A549 (cell line): ENCODE data around the gene TEX12. TPM values are rescaled to one million over a fixed set of nuclear protein-coding genes. Genes with fewer than 3 reads are reported as not detected.

Experiments
- ATAC-seq, 2 experiments: fragments of 200-7000 bp in 1 of 2; fragments of >200 bp in 1 of 2; cut with Nextera tagmentation in 1 of 2; cut with Tn5 transposase in 1 of 2; 3 replicates each; pipeline versions ENCODE4 v1.8.0 to v1.9.1; 2018 to 2020; ENCODE audit warnings: mild to moderate bottlenecking in 1 of 2, moderate library complexity in 1 of 2
- CTCF ChIA-PET: fragments of 300-600 bp; sonication (Branson Sonifier 250); formaldehyde crosslinking; extraction: SDS; loops from one replicate; lab custom pipeline; 2021; ENCODE audit warnings: antibody characterized with exemption, inconsistent platforms; lab: Yijun Ruan, JAX
- POLR2A ChIA-PET: fragments of 350-600 bp; formaldehyde crosslinking; extraction: SDS; loops from one replicate; lab custom pipeline; 2021; ENCODE audit warnings: antibody characterized with exemption, inconsistent platforms; lab: Yijun Ruan, JAX
- DNase-seq, 2 experiments: peaks; one replicate each; pipeline versions ENCODE4 v3.0.0 to v3.0.0-alpha.2; 2011 to 2016; ENCODE audit warnings: low read depth in 1 of 2, low spot score in 1 of 2
- FAIRE-seq: peaks from 2 replicates; lab custom pipeline; 2011; peaks lifted over from hg19 to GRCh38; lab: Jason Lieb, UNC
- H3K27ac ChIP-seq, 2 experiments: fragments of >200 bp; sonication (Bioruptor Twin); formaldehyde crosslinking; 3 replicates each; pipeline ENCODE4 v1.5.1; 2016 to 2017
- H3K4me1 ChIP-seq: fragments of >200 bp; sonication (Bioruptor Twin); formaldehyde crosslinking; 3 replicates; pipeline ENCODE4 v1.6.1; 2016
- H3K4me2 ChIP-seq: fragments of >200 bp; sonication (Bioruptor Twin); formaldehyde crosslinking; 3 replicates; pipeline ENCODE4 v1.6.1; 2016
- H3K4me3 ChIP-seq: fragments of >200 bp; sonication (Bioruptor Twin); formaldehyde crosslinking; 3 replicates; pipeline ENCODE4 v1.5.1; 2016
- H3K9me3 ChIP-seq: fragments of >200 bp; sonication (Bioruptor Twin); formaldehyde crosslinking; 3 replicates; pipeline ENCODE4 v1.6.1; 2016
- BHLHE40 ChIP-seq: IDR thresholded peaks from 2 replicates; pipeline ENCODE4 v1.6.1; 2012; ENCODE audit warnings: low read depth, low read length, inconsistent platforms
- CBX8 ChIP-seq: fragments of 200-600 bp; sonication (generic); IDR thresholded peaks from 2 replicates; pipeline ENCODE4 v1.6.1; 2016
- CEBPB ChIP-seq, 2 experiments: fragments of >200 bp in 1 of 2; sonication (Bioruptor Twin) in 1 of 2; formaldehyde crosslinking in 1 of 2; IDR thresholded peaks; 2 replicates each; pipeline ENCODE4 v1.6.1; 2012 to 2016
- CHD2 ChIP-seq: fragments of 150-350 bp; IDR thresholded peaks from 2 replicates; pipeline ENCODE4 v1.6.1; 2014; ENCODE audit warnings: low read length; ENCODE audit not compliant: partially characterized antibody
- EHF ChIP-seq: fragments of 250-450 bp; sonication (Bioruptor Pico); IDR thresholded peaks from 2 replicates; pipeline ENCODE4 v1.5.0; 2020; ENCODE audit warnings: mild to moderate bottlenecking
- EHMT2 ChIP-seq: fragments of 200-600 bp; sonication (generic); IDR thresholded peaks from 2 replicates; pipeline ENCODE4 v1.6.1; 2016; ENCODE audit warnings: antibody characterized with exemption, low read depth, mild to moderate bottlenecking, moderate library complexity
- FOSB ChIP-seq: fragments of 250-450 bp; sonication (Bioruptor Pico); IDR thresholded peaks from 2 replicates; pipeline ENCODE4 v1.5.0; 2020; ENCODE audit warnings: mild to moderate bottlenecking, moderate library complexity
- FOSL2 ChIP-seq, 2 experiments: fragments of 450-650 bp in 1 of 2; fragments of >200 bp in 1 of 2; sonication (Bioruptor Twin) in 1 of 2; formaldehyde crosslinking; IDR thresholded peaks; 2 replicates each; pipeline versions ENCODE4 v1.5.0 to v1.6.1; 2016 to 2020; ENCODE audit warnings: mild to moderate bottlenecking in 1 of 2, moderate library complexity in 1 of 2
- FOXS1 ChIP-seq: fragments of 250-450 bp; sonication (Bioruptor Pico); IDR thresholded peaks from 2 replicates; pipeline ENCODE4 v1.5.0; 2020; ENCODE audit warnings: mild to moderate bottlenecking, moderate library complexity
- HES2 ChIP-seq: fragments of >200 bp; sonication (Bioruptor Twin); formaldehyde crosslinking; IDR thresholded peaks from 2 replicates; pipeline ENCODE4 v1.6.1; 2016
- HOXB13 ChIP-seq: fragments of 250-450 bp; sonication (Bioruptor Pico); IDR thresholded peaks from 2 replicates; pipeline ENCODE4 v1.5.0; 2020; ENCODE audit warnings: low read depth, mild to moderate bottlenecking, moderate library complexity
- JUNB ChIP-seq: fragments of >200 bp; sonication (Bioruptor Twin); formaldehyde crosslinking; IDR thresholded peaks from 2 replicates; pipeline ENCODE4 v1.6.1; 2016
- KDM1A ChIP-seq: fragments of 200-600 bp; sonication (generic); IDR thresholded peaks from 2 replicates; pipeline ENCODE4 v1.6.1; 2016; ENCODE audit warnings: low read depth, mild to moderate bottlenecking
- MAX ChIP-seq: IDR thresholded peaks from 2 replicates; pipeline ENCODE4 v1.6.1; 2012
- MAZ ChIP-seq: fragments of 150-350 bp; IDR thresholded peaks from 2 replicates; pipeline ENCODE4 v1.6.1; 2014; ENCODE audit warnings: antibody characterized with exemption, low read depth, low read length, borderline replicate concordance
- NPAS2 ChIP-seq: fragments of 250-450 bp; sonication (Bioruptor Pico); IDR thresholded peaks from 2 replicates; pipeline ENCODE4 v1.8.0; 2022; ENCODE audit warnings: mild to moderate bottlenecking, moderate library complexity, borderline replicate concordance
- NR3C1 ChIP-seq: fragments of >200 bp; sonication (Bioruptor Twin); formaldehyde crosslinking; IDR thresholded peaks from 3 replicates; pipeline ENCODE4 v1.6.1; 2017
- POLR2A ChIP-seq: IDR thresholded peaks from 2 replicates; pipeline ENCODE4 v1.6.1; 2012; ENCODE audit warnings: mild to moderate bottlenecking, low read length
- RAD21 ChIP-seq, 2 experiments: fragments of >200 bp in 1 of 2; sonication (Bioruptor Twin) in 1 of 2; formaldehyde crosslinking in 1 of 2; IDR thresholded peaks in 1 of 2; conservative IDR thresholded peaks in 1 of 2; 2 replicates in 1 of 2; 3 replicates in 1 of 2; pipeline ENCODE4 v1.6.1; 2012 to 2018; ENCODE audit warnings: inconsistent platforms in 1 of 2
- RCOR1 ChIP-seq: fragments of 150-350 bp; IDR thresholded peaks from 2 replicates; pipeline ENCODE4 v1.6.1; 2014; ENCODE audit warnings: antibody characterized with exemption, low read length, low read depth
- RFX5 ChIP-seq: fragments of 450-650 bp; IDR thresholded peaks from 2 replicates; pipeline ENCODE4 v1.7.1; 2014; ENCODE audit warnings: antibody characterized with exemption, mild to moderate bottlenecking, moderate library complexity
- USF2 ChIP-seq: fragments of 450-650 bp; IDR thresholded peaks from 2 replicates; pipeline ENCODE4 v1.6.1; 2014; ENCODE audit warnings: antibody characterized with exemption
- ZC3H11A ChIP-seq: fragments of 450-650 bp; IDR thresholded peaks from 2 replicates; pipeline ENCODE4 v1.6.1; 2014; ENCODE audit warnings: antibody characterized with exemption, mild to moderate bottlenecking
- ZFP36 ChIP-seq: fragments of 450-650 bp; IDR thresholded peaks from 2 replicates; pipeline ENCODE4 v1.6.1; 2014; ENCODE audit warnings: borderline replicate concordance; ENCODE audit not compliant: partially characterized antibody
- ZSCAN20 ChIP-seq: fragments of 250-450 bp; sonication (Bioruptor Pico); IDR thresholded peaks from 2 replicates; pipeline ENCODE4 v1.8.0; 2022; ENCODE audit warnings: mild to moderate bottlenecking, moderate library complexity
- whole genome bisulfite sequencing: methylation state at CpG from one replicate; pipeline ENCODE4 v1.1.6; 2017; ENCODE audit errors: missing lambda C conversion rate; 5-methylcytosine and 5-hydroxymethylcytosine counted together
- polyA plus RNA-seq, 4 experiments: library from polyadenylated mRNA; depleted of rRNA in 3 of 4; stranded (reverse); fragments of >200 nt; fragmentation: RNase III in 1 of 4; extraction: RNeasy Plus Mini Kit Qiagen cat#74134 plus additional on column Dnase treatment in 1 of 4; gene quantifications; 2 replicates in 3 of 4; 3 replicates in 1 of 4; pipeline ENCODE4 v1.2.3, GENCODE V29; 2011 to 2017
- TF ChIP-seq, protein P1 (sequence below): fragments of 250-450 bp; sonication (Bioruptor Pico); IDR thresholded peaks from 2 replicates; pipeline ENCODE4 v1.5.0; 2020; ENCODE audit warnings: low read depth, mild to moderate bottlenecking, moderate library complexity

The TEX12 gene
- polyA plus RNA-seq, 2 of the 4 experiments (the other 2 are of a cell fraction) = not detected

DNA sequence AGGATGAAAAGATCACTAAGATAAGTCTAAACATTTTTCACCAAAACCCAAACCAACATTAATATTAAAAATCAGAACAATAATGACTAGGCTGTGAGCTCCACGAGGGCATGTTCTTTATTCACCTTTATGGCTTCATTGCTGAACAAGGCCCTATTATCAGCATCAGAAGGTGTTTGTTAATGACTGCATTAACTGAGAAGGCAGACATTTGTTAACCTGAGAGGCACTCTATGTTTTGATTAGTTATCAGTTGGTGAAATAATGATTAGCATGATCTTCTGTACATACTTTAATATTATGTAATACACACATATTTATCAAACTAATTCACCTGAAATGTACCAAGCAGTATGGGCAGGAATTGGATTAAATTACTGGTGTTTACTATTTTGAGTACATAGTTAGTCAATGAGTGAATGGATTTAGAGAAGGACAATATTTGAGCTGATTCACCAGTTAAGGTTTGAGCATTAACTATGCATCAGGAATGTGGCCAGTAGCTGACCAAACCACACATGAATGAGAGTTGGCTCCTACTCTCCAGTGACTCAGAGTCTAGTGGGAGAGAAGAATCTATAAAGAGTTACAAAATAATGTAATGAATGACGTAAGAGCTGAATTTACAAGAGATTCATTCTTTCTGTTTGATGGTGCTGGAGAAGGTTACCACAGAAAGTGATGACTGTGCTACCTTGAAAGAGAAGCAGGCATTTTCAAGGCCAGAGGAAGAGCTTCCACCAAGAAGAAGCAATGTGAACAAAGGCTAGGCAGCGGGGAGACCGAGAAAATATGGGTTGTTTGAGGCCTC is 10.0 kb upstream of the TEX12 start (continued):
- TF ChIP-seq, protein P1, sequence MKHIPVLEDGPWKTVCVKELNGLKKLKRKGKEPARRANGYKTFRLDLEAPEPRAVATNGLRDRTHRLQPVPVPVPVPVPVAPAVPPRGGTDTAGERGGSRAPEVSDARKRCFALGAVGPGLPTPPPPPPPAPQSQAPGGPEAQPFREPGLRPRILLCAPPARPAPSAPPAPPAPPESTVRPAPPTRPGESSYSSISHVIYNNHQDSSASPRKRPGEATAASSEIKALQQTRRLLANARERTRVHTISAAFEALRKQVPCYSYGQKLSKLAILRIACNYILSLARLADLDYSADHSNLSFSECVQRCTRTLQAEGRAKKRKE = no peak
- peak; percentile 99 for TF ChIP-seq JUNB
- 0 out of 2 replicates have a peak, but pooled peaks have one; percentile 28 for TF ChIP-seq FOSB (CRISPR knock-in tag)
- peak; percentile 15; the same call in 1 of the 2 replicates for TF ChIP-seq FOXS1 (CRISPR knock-in tag)
- TF ChIP-seq ZSCAN20 = no peak
- TF ChIP-seq, all 56 proteins: peak for 18

GRCh38 chr11:112159098-112160065 is 7.8 kb upstream of the TEX12 start:
- WGBS = 70% methylated on average over 7 of the region's 7 CpGs
- FAIRE-seq = no peak
- Histone ChIP-seq H3K4me2 (peak overlapping the region; percentile 86), H3K9me3 (no peaks in the 10 kb centered on the region), H3K4me1 (peaks cover 68% of the 10 kb centered on the region), H3K4me3 (peak overlapping the region; percentile 80; the same call in 1 of the 3 replicates), H3K27ac (peak overlapping the region; percentile 81 to 86)
- no peak for DNase-seq
- POLR2A ChIA-PET = interaction anchor here (0.7 kb wide), 1 partner anchor 30 kb away, joined by 3 read pairs; no protein-coding TSS in a partner anchor
- TF ChIP-seq POLR2A = no peak
- TF ChIP-seq USF2 = no peak
- no peak for TF ChIP-seq ZC3H11A
- TF ChIP-seq FOXS1 (CRISPR knock-in tag) = no peak
- TF ChIP-seq CHD2 = no peak
- TF ChIP-seq RFX5 = no peak
- TF ChIP-seq RCOR1 = no peak
- TF ChIP-seq HOXB13 (CRISPR knock-in tag) = no peak
- no peak for TF ChIP-seq NR3C1
- no peak for TF ChIP-seq JUNB
- no peak for TF ChIP-seq RAD21 (conservative IDR thresholded peaks at IDR 0.05 in 1 of 2, IDR thresholded peaks at IDR 0.05 in 1 of 2)
- TF ChIP-seq EHF (CRISPR knock-in tag) = no peak
- no peak for TF ChIP-seq CEBPB (IDR thresholded peaks at IDR 0.05)
- no peak for TF ChIP-seq MAZ
- no peak for TF ChIP-seq CBX8
- no peak for ATAC-seq
- CTCF ChIA-PET = interaction anchor here (1.5 kb wide), 1 partner anchor 60 kb away, joined by 3 read pairs; no protein-coding TSS in a partner anchor

DNA sequence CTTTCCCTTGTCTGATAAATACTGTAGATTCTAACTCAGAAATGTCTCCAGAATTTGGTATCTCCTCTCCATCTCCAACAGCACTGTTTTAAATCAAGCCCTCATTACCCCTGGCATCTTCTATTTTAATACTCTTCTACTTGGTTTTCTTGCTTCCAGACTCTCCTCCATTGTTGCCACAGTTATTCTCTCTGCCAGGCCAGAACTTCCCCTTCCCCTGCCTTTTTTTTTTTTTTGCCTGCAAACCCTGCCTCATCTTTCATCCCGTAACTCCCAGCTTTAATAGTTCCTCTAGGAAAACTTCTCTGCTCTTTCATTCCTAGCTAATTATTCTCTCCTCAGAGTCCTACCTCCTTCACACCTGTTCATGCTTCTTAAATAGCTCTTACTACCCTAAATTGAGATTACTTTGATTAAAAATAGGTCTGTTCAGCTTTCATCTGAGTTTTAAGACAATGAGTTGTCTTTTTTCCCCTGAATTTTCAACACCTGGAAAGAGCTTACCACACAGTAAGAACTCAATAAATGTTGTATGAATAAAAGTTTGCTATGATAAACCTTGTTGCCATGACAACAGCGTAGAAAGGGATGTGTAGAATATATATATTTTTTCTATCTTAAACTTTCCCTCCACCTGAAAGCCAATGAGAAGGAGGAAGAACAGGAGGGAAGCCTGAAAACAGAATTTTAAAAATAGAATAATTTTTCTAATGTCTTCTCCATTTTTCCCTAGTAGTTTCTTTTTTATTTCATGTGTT is 6.9 kb upstream of the TEX12 start:
- ChIA-PET POLR2A (interaction anchor here (0.5 to 0.7 kb wide), 3 partner anchors 31 to 881 kb away, joined by 3 to 5 read pairs (median 3); no protein-coding TSS in a partner anchor), CTCF (interaction anchor here (1.5 kb wide), 1 partner anchor 59 kb away, joined by 3 read pairs; no protein-coding TSS in a partner anchor)
- H3K27ac ChIP-seq = peak overlapping the region; percentile 81 to 86
- H3K4me2 ChIP-seq = peak overlapping the region; percentile 86
- H3K9me3 ChIP-seq = no peaks in the 10 kb centered on the region
- DNase-seq (no peak), FAIRE-seq (no peak), ATAC-seq (no peak)
- peak overlapping the region; percentile 80; the same call in 2 of the 3 replicates for H3K4me3 ChIP-seq
- 29% methylated on average over 2 of the region's 2 CpGs for WGBS
- peaks cover 73% of the 10 kb centered on the region for H3K4me1 ChIP-seq
- TF ChIP-seq, protein P1 = no peak
- TF ChIP-seq KDM1A (no peak), MAX (no peak), BHLHE40 (no peak), EHF (CRISPR knock-in tag) (no peak), ZSCAN20 (no peak), RAD21 (conservative IDR thresholded peaks at IDR 0.05 in 1 of 2, IDR thresholded peaks at IDR 0.05 in 1 of 2) (no peak), EHMT2 (no peak), NPAS2 (CRISPR knock-in tag) (no peak), FOSL2 (IDR thresholded peaks at IDR 0.05) (no peak), FOSL2 (CRISPR knock-in tag; IDR thresholded peaks at IDR 0.05) (no peak), HES2 (no peak), ZFP36 (no peak), NR3C1 (no peak), CEBPB (IDR thresholded peaks at IDR 0.05) (no peak)
